H9 (cell line): ENCODE measurements around the gene GABBR2. TPM values are rescaled to one million over a fixed set of nuclear protein-coding genes. Genes with fewer than 3 reads are reported as not detected.

Source experiments
- DNase-seq: peaks from one replicate; pipeline ENCODE4 v3.0.0-alpha.2; 2017
- H2AFZ ChIP-seq: one replicate; pipeline ENCODE4 v1.6.1; 2013; ENCODE audit warnings: mild to moderate bottlenecking, low read length, control low read depth, moderate library complexity
- H2AK5ac ChIP-seq: 2 replicates; pipeline ENCODE4 v1.6.1; 2013; ENCODE audit warnings: low read length, control low read depth, mixed read lengths; ENCODE audit not compliant: insufficient read length
- H2BK120ac ChIP-seq: one replicate; pipeline ENCODE4 v1.6.1; 2013; ENCODE audit warnings: low read depth, mild to moderate bottlenecking, low read length, control low read depth, inconsistent platforms; ENCODE audit not compliant: poor library complexity, severe bottlenecking
- H2BK12ac ChIP-seq: 2 replicates; pipeline ENCODE4 v1.6.1; 2013; ENCODE audit warnings: low read length, control low read depth, mixed read lengths, low read depth; ENCODE audit not compliant: insufficient read length
- H2BK15ac ChIP-seq: 2 replicates; pipeline ENCODE4 v1.6.1; 2013; ENCODE audit warnings: low read depth, low read length, control low read depth
- H2BK20ac ChIP-seq: one replicate; pipeline ENCODE4 v1.6.1; 2013; ENCODE audit warnings: low read depth, mild to moderate bottlenecking, low read length, control low read depth, inconsistent platforms; ENCODE audit not compliant: poor library complexity, severe bottlenecking
- H2BK5ac ChIP-seq: 2 replicates; pipeline ENCODE4 v1.6.1; 2013; ENCODE audit warnings: low read length, control low read depth, mixed read lengths; ENCODE audit not compliant: insufficient read length
- H3K14ac ChIP-seq: 2 replicates; pipeline ENCODE4 v1.6.1; 2013; ENCODE audit warnings: low read length, control low read depth; ENCODE audit not compliant: insufficient read depth
- H3K18ac ChIP-seq: 2 replicates; pipeline ENCODE4 v1.6.1; 2013; ENCODE audit warnings: low read depth, mild to moderate bottlenecking, mixed read lengths, low read length, control low read depth; ENCODE audit not compliant: insufficient read length
- H3K23ac ChIP-seq: 2 replicates; pipeline ENCODE4 v1.6.1; 2013; ENCODE audit warnings: low read length, control low read depth, mixed read lengths, low read depth; ENCODE audit not compliant: insufficient read length
- H3K23me2 ChIP-seq: 2 replicates; pipeline ENCODE4 v1.6.1; 2013; ENCODE audit warnings: low read depth, mild to moderate bottlenecking, mixed read lengths, low read length, control low read depth; ENCODE audit not compliant: insufficient read length, poor library complexity, severe bottlenecking
- H3K27ac ChIP-seq: 2 replicates; pipeline ENCODE4 v1.5.1; 2013; ENCODE audit warnings: low read length, control low read depth, mixed read lengths, low read depth; ENCODE audit not compliant: insufficient read length
- H3K27me3 ChIP-seq: 2 replicates; pipeline ENCODE4 v1.6.1; 2013; ENCODE audit warnings: low read length, control low read depth, inconsistent platforms; ENCODE audit not compliant: insufficient read depth
- H3K4ac ChIP-seq: 2 replicates; pipeline ENCODE4 v1.6.1; 2013; ENCODE audit warnings: low read depth, mild to moderate bottlenecking, control low read depth, inconsistent platforms, low read length, moderate library complexity
- H3K4me1 ChIP-seq: 2 replicates; pipeline ENCODE4 v1.6.1; 2013; ENCODE audit warnings: low read length, control low read depth, inconsistent platforms; ENCODE audit not compliant: insufficient read depth
- H3K4me2 ChIP-seq: 2 replicates; pipeline ENCODE4 v1.6.1; 2013; ENCODE audit warnings: low read length, control low read depth, mixed read lengths; ENCODE audit not compliant: insufficient read length, insufficient read depth
- H3K56ac ChIP-seq: 2 replicates; pipeline ENCODE4 v1.6.1; 2013; ENCODE audit warnings: low read depth, mild to moderate bottlenecking, mixed read lengths, low read length, control low read depth; ENCODE audit not compliant: insufficient read length
- H3K79me1 ChIP-seq: 2 replicates; pipeline ENCODE4 v1.6.1; 2013; ENCODE audit warnings: low read depth, mild to moderate bottlenecking, moderate library complexity, low read length, control low read depth, inconsistent platforms; ENCODE audit not compliant: insufficient read depth, poor library complexity, severe bottlenecking
- H3K79me2 ChIP-seq: 2 replicates; pipeline ENCODE4 v1.6.1; 2013; ENCODE audit warnings: low read length, control low read depth, inconsistent platforms; ENCODE audit not compliant: insufficient read depth
- H3K9ac ChIP-seq: 2 replicates; pipeline ENCODE4 v1.6.1; 2013; ENCODE audit warnings: low read length, control low read depth, mixed read lengths; ENCODE audit not compliant: insufficient read length; ENCODE audit errors: extremely low read depth
- H3K9me3 ChIP-seq: one replicate; pipeline ENCODE4 v1.6.1; 2013; ENCODE audit warnings: low read depth, low read length, inconsistent platforms; ENCODE audit not compliant: control insufficient read depth
- H3T11ph ChIP-seq: one replicate; pipeline ENCODE4 v1.6.1; 2013; ENCODE audit warnings: mild to moderate bottlenecking, low read length, control low read depth, inconsistent platforms
- H4K20me1 ChIP-seq: one replicate; pipeline ENCODE4 v1.6.1; 2013; ENCODE audit not compliant: control insufficient read depth, insufficient read length, insufficient read depth
- H4K5ac ChIP-seq: 2 replicates; pipeline ENCODE4 v1.6.1; 2013; ENCODE audit warnings: low read depth, mild to moderate bottlenecking, mixed read lengths, low read length, control low read depth; ENCODE audit not compliant: insufficient read length
- H4K8ac ChIP-seq: replicated peaks from 2 replicates; pipeline ENCODE4 v1.6.1; 2013; ENCODE audit warnings: low read length, control low read depth, mixed read lengths, low read depth; ENCODE audit not compliant: insufficient read length
- H4K91ac ChIP-seq: 2 replicates; pipeline ENCODE4 v1.6.1; 2013; ENCODE audit warnings: low read depth, mild to moderate bottlenecking, moderate library complexity, mixed read lengths, low read length, control low read depth; ENCODE audit not compliant: insufficient read length
- H3K27ac Mint-ChIP-seq, 3 experiments: 2 replicates in 2 of 3; 3 replicates in 1 of 3; pipeline ENCODE4 v1.8.0; 2020 to 2021; ENCODE audit warnings: mixed read lengths in 3 of 3, mild to moderate bottlenecking in 1 of 3, moderate library complexity in 1 of 3
- H3K27me3 Mint-ChIP-seq: 2 replicates; pipeline ENCODE4 v1.8.0; 2021; ENCODE audit warnings: low read depth, mild to moderate bottlenecking, moderate library complexity, mixed read lengths
- H3K36me3 Mint-ChIP-seq, 3 experiments: 2 replicates in 2 of 3; 3 replicates in 1 of 3; pipeline ENCODE4 v1.8.0; 2020 to 2021; ENCODE audit warnings: low read depth in 3 of 3, mixed read lengths in 3 of 3; ENCODE audit not compliant: insufficient read depth in 1 of 3
- H3K4me1 Mint-ChIP-seq, 2 experiments: 2 replicates each; pipeline ENCODE4 v1.8.0; 2020; ENCODE audit warnings: mixed read lengths in 2 of 2
- H3K4me3 Mint-ChIP-seq, 2 experiments: 2 replicates in 1 of 2; 3 replicates in 1 of 2; pipeline ENCODE4 v1.8.0; 2020 to 2021; ENCODE audit warnings: mild to moderate bottlenecking in 2 of 2, mixed read lengths in 2 of 2, moderate library complexity in 1 of 2
- H3K9me3 Mint-ChIP-seq, 2 experiments: 2 replicates in 1 of 2; 3 replicates in 1 of 2; pipeline ENCODE4 v1.8.0; 2020; ENCODE audit warnings: mild to moderate bottlenecking in 2 of 2, mixed read lengths in 2 of 2, moderate library complexity in 1 of 2
- WGBS: extraction: QIAGEN DNeasy Blood & Tissue Kit; methylation state at CpG from one replicate; pipeline ENCODE4 v1.1.7; 2013; ENCODE audit warnings: missing lambda C conversion rate, low lambda C conversion rate, mixed read lengths; ENCODE audit not compliant: insufficient read length; ENCODE audit errors: extremely low coverage; 5-methylcytosine and 5-hydroxymethylcytosine counted together
- total RNA-seq: library from RNA; stranded (reverse); gene quantifications from 2 replicates; pipeline ENCODE4 v1.2.1, GENCODE V29; 2021
- TF ChIP-seq, protein P1 (sequence below): fragments of 200-600 bp; sonication (generic); conservative IDR thresholded peaks from 3 replicates; pipeline ENCODE4 v1.8.0; 2021; ENCODE audit warnings: antibody characterized with exemption, mild to moderate bottlenecking

The GABBR2 gene
- total RNA-seq, 1 experiment from 2014 or later: 0.66 TPM

DNA sequence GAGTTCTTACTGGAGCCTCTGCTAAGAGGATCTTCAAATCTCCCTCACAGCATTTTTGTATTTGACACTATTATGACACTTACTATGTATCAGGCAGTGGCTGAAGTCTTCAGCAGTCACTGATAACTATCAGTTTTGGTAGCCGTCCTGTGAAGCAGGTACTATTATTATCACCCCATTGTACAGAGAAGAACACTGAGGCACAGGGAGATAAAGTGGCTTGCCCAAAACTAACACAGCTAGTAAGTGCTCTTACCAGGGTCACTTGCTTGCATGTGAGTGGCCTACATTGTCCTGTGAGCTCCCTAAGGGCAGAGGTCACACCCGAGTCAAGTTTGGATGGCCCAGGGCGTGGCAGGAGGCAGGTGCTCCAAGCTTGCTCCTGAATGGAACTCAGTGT, 16.8 kb downstream of the GABBR2 start:
- no peak overlapping the region for H4K5ac ChIP-seq
- no peak overlapping the region for H3K27ac ChIP-seq
- no peaks in the 10 kb centered on the region for H3K36me3 Mint-ChIP-seq
- no peak overlapping the region for H3K23ac ChIP-seq
- H2BK120ac ChIP-seq: no peak overlapping the region
- peaks cover 8 to 10% of the 10 kb centered on the region in 2 experiments for H3K4me1 Mint-ChIP-seq
- no peak overlapping the region for H3K27ac Mint-ChIP-seq
- no peak overlapping the region for H3K14ac ChIP-seq
- no peaks in the 10 kb centered on the region for H3K79me1 ChIP-seq
- no peak overlapping the region for H3K4ac ChIP-seq
- no peak overlapping the region for H3K56ac ChIP-seq
- H4K20me1 ChIP-seq: no peaks in the 10 kb centered on the region
- no peak overlapping the region for H4K8ac ChIP-seq
- H3K9ac ChIP-seq: no peak overlapping the region
- H3K79me2 ChIP-seq: no peaks in the 10 kb centered on the region
- H3K4me1 ChIP-seq: no peaks in the 10 kb centered on the region
- H2BK5ac ChIP-seq: no peak overlapping the region
- H3K23me2 ChIP-seq: no peaks in the 10 kb centered on the region
- H2BK20ac ChIP-seq: no peak overlapping the region
- H3K9me3 Mint-ChIP-seq: no peaks in the 10 kb centered on the region
- no peak overlapping the region for H3K4me3 Mint-ChIP-seq
- no peak overlapping the region for H4K91ac ChIP-seq
- H3K9me3 ChIP-seq: no peaks in the 10 kb centered on the region
- TF ChIP-seq, protein P1, sequence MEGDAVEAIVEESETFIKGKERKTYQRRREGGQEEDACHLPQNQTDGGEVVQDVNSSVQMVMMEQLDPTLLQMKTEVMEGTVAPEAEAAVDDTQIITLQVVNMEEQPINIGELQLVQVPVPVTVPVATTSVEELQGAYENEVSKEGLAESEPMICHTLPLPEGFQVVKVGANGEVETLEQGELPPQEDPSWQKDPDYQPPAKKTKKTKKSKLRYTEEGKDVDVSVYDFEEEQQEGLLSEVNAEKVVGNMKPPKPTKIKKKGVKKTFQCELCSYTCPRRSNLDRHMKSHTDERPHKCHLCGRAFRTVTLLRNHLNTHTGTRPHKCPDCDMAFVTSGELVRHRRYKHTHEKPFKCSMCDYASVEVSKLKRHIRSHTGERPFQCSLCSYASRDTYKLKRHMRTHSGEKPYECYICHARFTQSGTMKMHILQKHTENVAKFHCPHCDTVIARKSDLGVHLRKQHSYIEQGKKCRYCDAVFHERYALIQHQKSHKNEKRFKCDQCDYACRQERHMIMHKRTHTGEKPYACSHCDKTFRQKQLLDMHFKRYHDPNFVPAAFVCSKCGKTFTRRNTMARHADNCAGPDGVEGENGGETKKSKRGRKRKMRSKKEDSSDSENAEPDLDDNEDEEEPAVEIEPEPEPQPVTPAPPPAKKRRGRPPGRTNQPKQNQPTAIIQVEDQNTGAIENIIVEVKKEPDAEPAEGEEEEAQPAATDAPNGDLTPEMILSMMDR: no peak
- no peak for DNase-seq
- H2BK15ac ChIP-seq: no peak overlapping the region
- H3T11ph ChIP-seq: no peak overlapping the region
- no peak overlapping the region for H3K4me2 ChIP-seq
- no peak overlapping the region for H2BK12ac ChIP-seq
- H3K18ac ChIP-seq: no peak overlapping the region
- peaks cover 20% of the 10 kb centered on the region for H3K27me3 Mint-ChIP-seq
- no peak overlapping the region for H2AK5ac ChIP-seq
- no peak overlapping the region for H2AFZ ChIP-seq
- H3K27me3 ChIP-seq: no peaks in the 10 kb centered on the region
- no CpG with 5 or more reads among the region's 3 CpGs for WGBS
